HG03060 (cell line): ENCODE measurements around the gene PXK.
"Not testable (repeated sequence)": the region's sequence is repeated elsewhere in the genome, so short reads cannot be mapped to it uniquely, and the experiment has no call there.

Experiments used
- ATAC-seq: cut with Tn5 transposase; IDR thresholded peaks from one replicate; pipeline ENCODE4 v1.9.1; 2021; ENCODE audit warnings: low read depth, moderate number of reproducible peaks; ENCODE audit not compliant: unreplicated experiment

Gene PXK

GRCh38 chr3:58322793-58323192 lies 9.9 kb upstream of the PXK start:
- no peak for ATAC-seq

- ATAC-seq: no peak
These were observed 8.9 kb upstream of the PXK start for GRCh38 chr3:58323529-58324390.

- ATAC-seq: no peak
These were observed 8.0 kb upstream of the PXK start for GRCh38 chr3:58324391-58325390.

- no peak for ATAC-seq
These were observed 7.1 kb upstream of the PXK start for GRCh38 chr3:58325525-58325992.

GRCh38 chr3:58326267-58326900 lies 6.3 kb upstream of the PXK start:
- no peak for ATAC-seq

- ATAC-seq: no peak
These were observed 3.4 kb upstream of the PXK start for GRCh38 chr3:58329150-58329921.

GRCh38 chr3:58329922-58330413 lies 2.7 kb upstream of the PXK start:
- no peak for ATAC-seq

GRCh38 chr3:58331593-58332152 lies 1.0 kb upstream of the PXK start:
- ATAC-seq: no peak

GRCh38 chr3:58333206-58334012 lies 717 bp downstream of the PXK start:
- ATAC-seq: no peak

- no peak for ATAC-seq
These were observed 1.3 kb downstream of the PXK start for GRCh38 chr3:58334013-58334321.

- no peak for ATAC-seq
These were observed 1.8 kb downstream of the PXK start for GRCh38 chr3:58334506-58334884.

- ATAC-seq: no peak
These were observed 2.9 kb downstream of the PXK start for GRCh38 chr3:58335652-58335947.

- no peak for ATAC-seq
These were observed 3.6 kb downstream of the PXK start for GRCh38 chr3:58336135-58336882.

GRCh38 chr3:58337190-58337589 lies 4.5 kb downstream of the PXK start:
- no peak for ATAC-seq

- not testable (repeated sequence) for ATAC-seq
These were observed 6.5 kb downstream of the PXK start for GRCh38 chr3:58339146-58339545.

- no peak for ATAC-seq
These were observed 8.0 kb downstream of the PXK start for GRCh38 chr3:58340594-58341244.

GRCh38 chr3:58341376-58341775 lies 8.7 kb downstream of the PXK start:
- ATAC-seq: no peak

- no peak for ATAC-seq
These were observed 10.0 kb downstream of the PXK start for GRCh38 chr3:58342676-58343075.
